Activated B cell treated with CpG ODN at 0.5 μM for 24 hours (primary cell): ENCODE measurements around the gene PPM1F. TPM values are rescaled to one million over a fixed set of nuclear protein-coding genes. Genes with fewer than 3 reads are reported as not detected.
A peak's percentile ranks its signal among the peaks of the same experiment; 100 is the strongest.

Source experiments
- ATAC-seq: fragments of 200-7000 bp; cut with Tn5 transposase; one replicate; pipeline ENCODE4 v1.10.0; 2021; ENCODE audit warnings: low read depth, mild to moderate bottlenecking, moderate library complexity
- CTCF ChIA-PET: fragments of 350-600 bp; sonication (Branson Sonifier 250); formaldehyde crosslinking; loops from one replicate; lab custom pipeline; 2021; ENCODE audit warnings: antibody characterized with exemption; lab: Charles Lee
- POLR2A ChIA-PET: fragments of 350-600 bp; sonication (Branson Sonifier 250); formaldehyde crosslinking; loops from one replicate; lab custom pipeline; 2021; ENCODE audit warnings: antibody characterized with exemption; lab: Charles Lee
- DNase-seq: peaks from one replicate; pipeline ENCODE4 v3.0.0; 2022
- H3K27ac Mint-ChIP-seq: one replicate; pipeline ENCODE4 v1.8.0; 2020; ENCODE audit warnings: mixed read lengths
- H3K27me3 Mint-ChIP-seq: one replicate; pipeline ENCODE4 v1.8.0; 2021; ENCODE audit warnings: mixed read lengths
- H3K36me3 Mint-ChIP-seq: one replicate; pipeline ENCODE4 v1.8.0; 2021; ENCODE audit warnings: low read depth, mixed read lengths
- H3K4me1 Mint-ChIP-seq: one replicate; pipeline ENCODE4 v1.8.0; 2021; ENCODE audit warnings: mixed read lengths
- H3K4me3 Mint-ChIP-seq: one replicate; pipeline ENCODE4 v1.8.0; 2020; ENCODE audit warnings: mild to moderate bottlenecking, mixed read lengths
- H3K9me3 Mint-ChIP-seq: one replicate; pipeline ENCODE4 v1.8.0; 2020; ENCODE audit warnings: mixed read lengths
- intact Hi-C: fragments of 100-400 bp; cut with micrococcal nuclease; formaldehyde crosslinking; loops from one replicate; pipeline ENCODE4 v1.15.1; 2024
- total RNA-seq: library from RNA; stranded (reverse); gene quantifications from 2 replicates; pipeline ENCODE4 v1.2.3, GENCODE V29; 2022
- TF ChIP-seq, protein P1 (sequence below): fragments of 200-600 bp; IDR thresholded peaks from one replicate; pipeline ENCODE4 v1.8.0; 2022; ENCODE audit warnings: antibody characterized with exemption, mild to moderate bottlenecking

PPM1F gene
- total RNA-seq, 1 donor from 2014 or later, result 21.1 TPM

DNA sequence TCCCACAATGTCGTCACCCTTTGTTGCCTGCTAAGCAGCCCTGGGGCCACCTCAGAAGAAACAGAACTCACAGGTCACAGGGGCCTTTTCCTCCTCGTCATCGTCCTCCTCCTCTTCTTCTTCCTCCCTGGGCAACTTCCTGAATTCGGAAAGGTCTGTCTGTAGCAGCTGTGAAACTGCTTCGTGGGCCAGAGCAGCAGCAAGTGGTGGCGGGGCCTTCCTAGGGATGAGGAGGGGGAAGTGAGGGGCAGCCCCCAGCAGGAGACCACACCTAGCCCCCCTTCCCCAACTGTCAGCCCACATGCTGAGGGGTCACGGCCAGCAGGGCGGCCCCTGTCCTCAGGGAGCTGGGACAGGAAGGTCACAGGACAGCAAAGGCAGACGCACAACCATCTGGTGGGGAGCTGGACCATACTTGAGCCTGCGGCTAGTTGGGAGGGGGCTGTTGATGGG is 13.2 kb downstream of the PPM1F start:
- CTCF ChIA-PET, result interaction anchor here (0.8 to 6.6 kb wide), 4 partner anchors 14 to 227 kb away, joined by 3 to 66 read pairs (median 5); partner anchors contain the start of gene PPM1F
- no peaks in the 10 kb centered on the region for H3K27me3 Mint-ChIP-seq
- peak overlapping the region; percentile 85 for H3K27ac Mint-ChIP-seq
- TF ChIP-seq, protein P1, sequence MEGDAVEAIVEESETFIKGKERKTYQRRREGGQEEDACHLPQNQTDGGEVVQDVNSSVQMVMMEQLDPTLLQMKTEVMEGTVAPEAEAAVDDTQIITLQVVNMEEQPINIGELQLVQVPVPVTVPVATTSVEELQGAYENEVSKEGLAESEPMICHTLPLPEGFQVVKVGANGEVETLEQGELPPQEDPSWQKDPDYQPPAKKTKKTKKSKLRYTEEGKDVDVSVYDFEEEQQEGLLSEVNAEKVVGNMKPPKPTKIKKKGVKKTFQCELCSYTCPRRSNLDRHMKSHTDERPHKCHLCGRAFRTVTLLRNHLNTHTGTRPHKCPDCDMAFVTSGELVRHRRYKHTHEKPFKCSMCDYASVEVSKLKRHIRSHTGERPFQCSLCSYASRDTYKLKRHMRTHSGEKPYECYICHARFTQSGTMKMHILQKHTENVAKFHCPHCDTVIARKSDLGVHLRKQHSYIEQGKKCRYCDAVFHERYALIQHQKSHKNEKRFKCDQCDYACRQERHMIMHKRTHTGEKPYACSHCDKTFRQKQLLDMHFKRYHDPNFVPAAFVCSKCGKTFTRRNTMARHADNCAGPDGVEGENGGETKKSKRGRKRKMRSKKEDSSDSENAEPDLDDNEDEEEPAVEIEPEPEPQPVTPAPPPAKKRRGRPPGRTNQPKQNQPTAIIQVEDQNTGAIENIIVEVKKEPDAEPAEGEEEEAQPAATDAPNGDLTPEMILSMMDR, result no peak
- peak overlapping the region; percentile 89 for H3K4me3 Mint-ChIP-seq
- peaks cover 13% of the 10 kb centered on the region for H3K36me3 Mint-ChIP-seq
- peaks cover 62% of the 10 kb centered on the region for H3K4me1 Mint-ChIP-seq
- intact Hi-C loops, result loop anchor here (2.0 to 5.0 kb wide), 4 partner anchors 13 to 167 kb away; partner anchors contain the start of genes MAPK1, PPM1F and TOP3B
- POLR2A ChIA-PET, result interaction anchor here (1.8 to 2.4 kb wide), 2 partner anchors 10 to 13 kb away, joined by 4 to 9 read pairs; partner anchors contain the start of gene PPM1F
- no peak for DNase-seq
- ATAC-seq, result no peak
- no peaks in the 10 kb centered on the region for H3K9me3 Mint-ChIP-seq

DNA sequence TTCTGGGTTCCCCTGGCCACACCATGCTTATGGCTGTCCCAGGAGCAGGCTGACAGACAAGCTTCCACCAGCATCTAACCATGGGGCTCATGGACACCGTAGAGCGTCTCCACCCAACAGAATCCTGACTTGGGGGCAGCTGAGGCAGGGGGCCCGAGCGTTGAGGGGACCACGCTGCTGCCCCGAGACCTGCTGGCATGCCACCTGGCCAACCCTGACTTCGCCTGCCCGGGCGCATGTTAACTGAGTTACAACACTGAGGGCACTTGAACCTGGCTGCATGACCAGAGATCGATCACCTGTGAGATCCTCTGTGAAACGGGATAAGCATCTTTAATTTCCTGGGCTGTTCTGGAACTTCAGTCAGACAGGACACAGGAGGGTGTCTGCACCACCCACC is 13.7 kb downstream of the PPM1F start:
- POLR2A ChIA-PET, result interaction anchor here (1.8 to 2.4 kb wide), 2 partner anchors 10 to 13 kb away, joined by 4 to 9 read pairs; partner anchors contain the start of gene PPM1F
- Mint-ChIP-seq H3K4me3 (peak overlapping the region; percentile 89), H3K27ac (peak overlapping the region; percentile 85), H3K36me3 (peaks cover 7% of the 10 kb centered on the region), H3K9me3 (no peaks in the 10 kb centered on the region), H3K27me3 (no peaks in the 10 kb centered on the region), H3K4me1 (peaks cover 62% of the 10 kb centered on the region)
- intact Hi-C loops, result loop anchor here (1.0 to 5.0 kb wide), 7 partner anchors 14 to 226 kb away; partner anchors contain the start of genes MAPK1, PPM1F, TOP3B and YPEL1
- DNase-seq, result no peak
- CTCF ChIA-PET, result interaction anchor here (0.8 to 6.6 kb wide), 10 partner anchors 9 to 226 kb away, joined by 3 to 66 read pairs (median 4); partner anchors contain the start of genes MAPK1 and PPM1F
- no peak for ATAC-seq
- TF ChIP-seq, protein P1, result no peak

DNA sequence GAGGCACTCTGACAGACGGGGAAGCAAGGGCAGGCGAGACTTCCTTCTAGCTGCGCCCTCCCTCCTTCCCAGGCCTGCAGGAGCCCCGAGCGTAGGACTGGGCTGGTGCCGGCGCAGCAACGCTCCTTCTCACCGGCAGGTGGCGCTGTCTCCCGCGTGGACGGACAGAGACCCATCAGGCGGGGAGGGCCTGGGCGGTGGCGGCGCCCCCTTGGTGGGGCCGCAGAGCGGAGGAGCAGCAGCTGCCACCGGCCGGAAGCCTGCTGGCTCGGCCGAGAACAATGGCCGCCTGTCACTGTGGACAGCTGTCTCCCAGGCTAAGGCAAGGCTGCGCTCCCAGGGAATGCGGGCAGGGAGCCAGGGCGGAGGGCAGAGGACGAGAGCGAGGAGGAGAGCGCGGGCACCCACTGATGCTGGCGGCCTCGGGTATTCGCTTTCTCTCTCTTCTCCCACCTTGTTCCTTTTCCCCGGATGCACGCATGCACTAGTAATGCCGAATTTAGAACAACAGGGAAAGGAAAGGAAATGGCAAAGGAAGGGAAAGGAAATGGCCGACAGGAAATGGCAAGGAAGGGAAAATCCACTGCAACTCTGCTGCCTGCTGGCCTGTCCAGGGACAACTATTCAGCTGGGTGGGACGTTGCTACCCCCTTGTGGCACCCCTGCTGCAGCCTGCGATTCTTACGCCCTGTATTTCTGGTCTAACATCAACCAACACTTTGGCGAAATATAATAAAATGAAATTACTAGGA is 14.4 kb downstream of the PPM1F start:
- DNase-seq (peak; percentile 93), ATAC-seq (peak; percentile 95)
- TF ChIP-seq, protein P1, result peak; percentile 80
- Mint-ChIP-seq H3K4me1 (peaks cover 62% of the 10 kb centered on the region), H3K9me3 (no peaks in the 10 kb centered on the region), H3K36me3 (peaks cover 10% of the 10 kb centered on the region), H3K27ac (peak overlapping the region; percentile 85), H3K4me3 (peak overlapping the region; percentile 89), H3K27me3 (no peaks in the 10 kb centered on the region)
- intact Hi-C loops, result loop anchor here (1.0 to 5.0 kb wide), 7 partner anchors 15 to 225 kb away; partner anchors contain the start of genes MAPK1, PPM1F, TOP3B and YPEL1
- ChIA-PET CTCF (interaction anchor here (0.6 to 6.6 kb wide), 19 partner anchors 9 to 292 kb away, joined by 3 to 66 read pairs (median 3); partner anchors contain the start of genes MAPK1, PPM1F and YPEL1), POLR2A (interaction anchor here (1.0 to 2.4 kb wide), 3 partner anchors 11 to 203 kb away, joined by 3 to 9 read pairs (median 4); partner anchors contain the start of genes PPM1F and YPEL1)

DNA sequence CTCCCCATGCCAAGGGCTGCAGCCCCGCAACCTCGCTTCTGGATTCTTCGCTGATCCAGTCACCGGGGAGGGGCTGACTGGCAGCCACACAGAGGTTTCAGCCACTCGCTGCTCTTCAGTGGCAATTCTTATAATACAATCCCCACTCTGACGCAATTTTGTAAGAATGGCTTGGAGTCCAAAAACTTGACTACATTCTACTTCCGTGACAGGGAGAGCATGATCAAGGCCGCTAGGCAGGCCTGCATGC is 14.9 kb downstream of the PPM1F start:
- ChIA-PET POLR2A (interaction anchor here (1.0 to 2.4 kb wide), 2 partner anchors 14 to 202 kb away, joined by 3 to 9 read pairs; partner anchors contain the start of genes PPM1F and YPEL1), CTCF (interaction anchor here (0.8 to 6.6 kb wide), 17 partner anchors 10 to 291 kb away, joined by 3 to 66 read pairs (median 3); partner anchors contain the start of genes MAPK1, PPM1F and YPEL1)
- Mint-ChIP-seq H3K9me3 (no peaks in the 10 kb centered on the region), H3K4me3 (peak overlapping the region; percentile 89), H3K4me1 (peaks cover 61% of the 10 kb centered on the region), H3K36me3 (peaks cover 14% of the 10 kb centered on the region), H3K27me3 (no peaks in the 10 kb centered on the region), H3K27ac (peak overlapping the region; percentile 85)
- intact Hi-C loops, result loop anchor here (1.0 to 5.0 kb wide), 7 partner anchors 15 to 224 kb away; partner anchors contain the start of genes MAPK1, PPM1F, TOP3B and YPEL1
- ATAC-seq (no peak), DNase-seq (no peak)
- TF ChIP-seq, protein P1, result no peak
